Medulla oblongata (tissue), 1 donor: ENCODE measurements around the gene UHRF2.
"Not testable (repeated sequence)": the region's sequence is repeated elsewhere in the genome, so short reads cannot be mapped to it uniquely, and the experiment has no call there.

Experiments
- DNase-seq: peaks from one replicate; pipeline ENCODE4 v3.0.0-alpha.2; 2015; ENCODE audit errors: extremely low spot score

The UHRF2 gene

GRCh38 chr9:6488395-6488794 lies 75.4 kb downstream of the UHRF2 start:
- no peak for DNase-seq

- no peak for DNase-seq
Measured at GRCh38 chr9:6489099-6489498, 76.1 kb downstream of the UHRF2 start.

GRCh38 chr9:6490863-6491262 lies 77.9 kb downstream of the UHRF2 start:
- no peak for DNase-seq

GRCh38 chr9:6495466-6495865 lies 82.5 kb downstream of the UHRF2 start:
- peak; percentile 33 for DNase-seq

- DNase-seq, result no peak
Measured at GRCh38 chr9:6498982-6499381, 86.0 kb downstream of the UHRF2 start.

- no peak for DNase-seq
Measured at GRCh38 chr9:6501526-6502210, 88.7 kb downstream of the UHRF2 start.

- DNase-seq, result no peak
Measured at GRCh38 chr9:6502399-6502798, 89.4 kb downstream of the UHRF2 start.

- peak; percentile 18 for DNase-seq
Measured at GRCh38 chr9:6506571-6506970, 93.6 kb downstream of the UHRF2 start.

DNA sequence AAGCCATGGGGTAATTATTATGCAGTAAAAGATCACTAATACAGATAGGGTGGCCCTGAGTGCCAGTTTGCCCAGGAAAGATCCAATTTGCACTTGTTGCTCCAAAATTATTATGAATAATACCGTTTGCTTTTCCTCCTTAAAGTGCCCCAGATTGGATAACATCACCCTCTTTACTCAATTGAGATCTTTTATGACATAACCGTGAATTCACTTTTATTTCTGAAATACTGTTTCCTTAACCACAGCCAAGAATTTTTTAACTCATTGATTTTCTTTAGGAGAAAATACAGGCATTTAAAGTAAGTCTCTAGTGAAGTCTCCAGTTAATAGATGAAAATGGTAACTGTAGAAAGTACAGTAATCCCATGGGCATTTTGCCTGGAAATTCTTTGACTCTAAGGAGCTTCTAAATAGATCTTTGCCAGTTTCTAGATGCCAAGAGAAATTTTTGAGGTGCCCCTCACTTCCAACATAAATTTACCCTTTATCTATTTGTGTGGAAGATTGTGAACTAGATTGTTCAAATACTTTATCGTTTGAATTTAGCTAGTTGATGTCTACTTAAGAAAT lies 99.2 kb downstream of the UHRF2 start:
- no peak for DNase-seq

- DNase-seq, result no peak
Measured at GRCh38 chr9:6522263-6522662, 109.3 kb downstream of the UHRF2 start.

DNA sequence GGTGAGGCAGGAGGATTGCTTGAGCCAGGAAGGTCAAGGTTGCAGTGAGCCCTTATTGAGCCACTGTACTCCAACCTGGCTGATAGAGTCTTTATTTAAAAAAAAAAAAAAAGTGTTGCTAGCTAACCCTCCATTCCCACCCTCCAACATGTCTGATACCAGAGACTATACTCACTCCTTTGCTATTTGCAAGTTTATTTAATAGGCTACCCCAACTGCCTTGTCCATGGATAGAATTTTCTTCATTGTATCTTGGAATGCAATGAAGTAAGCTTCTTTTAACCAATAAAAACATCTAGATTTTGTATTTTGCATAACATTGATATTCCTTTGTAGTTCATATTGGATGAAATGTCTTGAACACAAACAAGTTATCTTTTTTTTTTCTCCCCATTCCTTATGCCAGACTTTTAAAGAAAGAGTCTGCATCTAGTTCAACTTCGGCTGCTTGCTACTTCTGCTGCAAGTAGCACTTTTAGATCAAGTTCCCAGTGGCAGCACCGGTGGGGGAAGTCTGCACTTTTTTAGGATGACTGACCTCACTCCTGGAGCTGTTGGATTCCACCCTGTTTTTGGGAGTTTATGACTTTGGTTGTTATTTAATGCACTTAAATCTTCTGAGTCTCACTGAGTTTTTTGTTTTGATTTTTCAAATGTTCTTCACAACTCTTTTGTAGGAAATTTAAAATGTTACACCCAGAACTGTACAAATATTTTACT lies 112.5 kb downstream of the UHRF2 start:
- DNase-seq, result no peak

DNA sequence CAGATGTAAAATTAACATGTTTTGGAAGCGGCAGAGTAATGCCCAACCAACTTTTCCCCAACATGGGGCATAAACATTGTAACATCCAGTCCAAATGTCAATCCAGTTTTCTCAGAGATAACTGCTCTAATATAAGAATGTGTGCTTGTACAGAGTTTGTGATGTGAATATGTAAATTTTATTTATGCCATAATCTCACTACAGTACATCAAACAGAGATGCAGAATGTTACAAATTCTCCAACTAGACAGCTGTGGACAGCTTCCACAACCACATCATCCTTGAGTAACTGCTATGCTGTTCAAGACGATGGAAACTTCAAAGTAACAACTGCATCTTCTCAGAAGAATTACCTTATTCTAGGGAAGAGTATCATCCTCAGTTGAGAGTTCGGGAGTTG lies 122.6 kb downstream of the UHRF2 start:
- DNase-seq, result no peak

GRCh38 chr9:6538666-6539071 lies 125.7 kb downstream of the UHRF2 start:
- no peak for DNase-seq

GRCh38 chr9:6542617-6543016 lies 129.6 kb downstream of the UHRF2 start:
- DNase-seq, result not testable (repeated sequence)

- peak; percentile 31 for DNase-seq
Measured at GRCh38 chr9:6543204-6543603, 130.2 kb downstream of the UHRF2 start.

DNA sequence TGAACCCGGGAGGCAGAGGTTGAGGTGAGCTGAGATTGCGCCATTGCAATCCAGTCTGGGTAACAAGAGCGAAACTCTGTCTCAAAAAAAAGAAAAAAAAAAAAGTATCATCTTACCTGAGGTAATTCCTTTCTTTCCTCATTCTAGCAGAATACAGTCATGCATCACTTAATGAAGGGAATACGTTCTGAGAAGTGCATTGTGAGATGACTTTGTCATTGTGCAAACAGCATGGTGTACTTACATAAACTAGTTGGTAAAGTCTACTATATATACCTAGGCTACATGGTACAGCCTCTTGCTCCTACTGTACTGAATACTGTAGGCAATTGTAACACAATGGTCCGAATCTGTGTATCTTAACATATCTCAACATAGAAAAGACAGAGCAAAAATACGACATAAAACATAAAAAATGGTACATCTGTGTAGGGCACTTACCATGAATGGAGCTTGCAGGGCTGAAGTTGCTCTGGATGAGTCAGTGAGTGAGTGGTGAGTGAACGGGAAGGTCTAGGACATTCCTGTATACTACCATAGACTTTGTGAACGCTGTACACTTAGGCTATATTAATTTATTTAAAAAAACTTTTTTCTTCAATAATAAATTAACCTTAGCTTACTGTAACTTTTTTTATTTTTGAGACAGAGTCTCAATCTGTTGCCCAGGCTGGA lies 132.2 kb downstream of the UHRF2 start:
- no peak for DNase-seq

GRCh38 chr9:6549106-6549800 lies 136.3 kb downstream of the UHRF2 start:
- no peak for DNase-seq

DNA sequence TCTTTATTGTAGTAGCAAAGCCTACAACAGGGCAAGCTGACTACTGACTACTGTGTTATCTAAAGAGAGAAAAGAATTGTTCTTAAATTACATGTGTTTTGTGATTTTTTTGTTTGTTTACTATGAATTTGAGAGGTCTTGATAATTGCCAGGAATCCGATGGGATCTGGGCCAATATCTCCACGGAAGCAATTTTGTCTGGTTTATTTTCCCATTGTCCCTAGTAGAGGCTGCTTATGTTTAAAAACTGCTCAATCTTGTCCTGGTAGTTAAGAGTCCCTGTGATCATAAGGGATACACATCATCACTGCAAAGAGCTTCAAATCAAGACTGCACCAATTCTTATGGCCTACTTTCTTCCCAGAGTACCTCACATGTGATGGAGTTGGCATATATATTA lies 138.1 kb downstream of the UHRF2 start:
- no peak for DNase-seq

- no peak for DNase-seq
Measured at GRCh38 chr9:6552033-6552432, 139.0 kb downstream of the UHRF2 start.

DNA sequence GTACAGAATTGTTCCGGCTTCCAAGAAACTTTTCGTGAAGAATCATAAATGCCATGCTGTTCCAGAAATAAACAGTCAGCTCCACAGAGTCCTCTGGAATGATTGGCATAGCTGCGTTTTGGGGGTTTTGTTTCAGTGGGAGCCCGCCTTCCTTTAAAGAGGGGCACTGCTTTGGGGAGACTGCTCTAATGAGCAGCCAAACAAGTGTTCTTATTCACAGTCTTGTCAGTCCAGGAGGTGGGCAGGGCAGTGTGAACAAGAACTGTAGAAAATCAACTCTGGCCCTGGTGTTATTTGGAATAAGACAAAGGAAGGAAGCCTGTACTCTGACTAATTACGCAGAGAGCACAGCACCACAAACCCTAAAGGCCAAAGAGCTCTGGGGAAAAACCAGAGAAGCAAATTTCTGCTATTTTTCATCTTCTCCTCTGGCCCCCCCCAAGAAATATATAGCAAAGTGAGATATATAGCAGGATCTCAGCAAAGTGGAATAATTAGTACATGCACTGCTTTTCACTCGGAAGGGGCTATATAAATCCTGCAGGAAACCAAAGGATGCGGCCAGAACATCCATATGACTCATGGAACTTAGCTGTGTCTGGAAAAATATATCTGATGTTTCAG lies 139.6 kb downstream of the UHRF2 start:
- no peak for DNase-seq

DNA sequence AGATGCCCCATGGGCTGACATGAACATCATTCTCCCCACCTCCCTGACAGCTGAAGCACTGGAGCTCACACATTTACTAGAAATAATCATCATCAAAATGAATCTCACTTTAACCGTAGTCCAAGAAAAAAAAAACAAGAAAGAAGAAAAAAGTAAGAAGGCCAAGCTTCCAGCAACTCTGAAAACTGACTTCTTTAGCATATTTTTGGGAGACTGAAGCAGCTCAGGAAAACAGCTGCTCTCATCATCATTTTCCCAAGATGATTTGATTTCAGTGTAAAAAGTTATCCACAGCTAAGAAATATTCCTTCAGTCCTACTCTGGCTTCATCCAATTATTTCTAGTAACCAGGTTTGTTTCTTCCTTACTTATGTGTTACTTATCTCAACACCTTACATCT lies 140.9 kb downstream of the UHRF2 start:
- DNase-seq, result no peak
